ENCODE data around the gene FASTK. TPM values are rescaled to one million over a fixed set of nuclear protein-coding genes. Genes with fewer than 3 reads are reported as not detected.

Gene FASTK
- total RNA-seq, 1 donor: 87.6 TPM

DNA sequence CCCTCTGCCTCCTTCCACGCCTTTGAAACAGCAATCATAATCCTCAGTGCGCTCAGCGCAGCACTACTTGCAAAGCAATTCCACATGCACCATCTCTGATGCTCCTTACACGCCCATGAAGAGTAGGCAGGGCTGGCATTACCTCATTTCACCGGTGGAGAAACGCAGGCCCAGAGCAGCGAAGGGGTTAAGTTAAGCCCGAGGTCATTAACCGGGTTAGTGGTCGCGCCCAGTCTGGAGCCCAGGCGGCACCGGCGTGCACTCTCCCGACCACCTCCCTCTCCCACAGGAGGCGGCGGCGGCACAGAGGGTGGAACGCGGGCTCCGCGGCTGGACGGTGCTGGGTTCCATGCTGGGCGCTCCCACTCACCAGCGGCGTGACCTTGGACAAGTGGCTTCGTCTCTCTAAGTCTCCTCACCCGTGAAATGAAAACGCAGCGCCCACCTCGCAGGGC is 515 bp downstream of the FASTK start:
- H3K36me3 ChIP-seq (ENCODE audit: insufficient read depth, low read length): peaks cover 16% of the 10 kb centered on the region
- H3K4me1 ChIP-seq (ENCODE audit: insufficient read depth, low read length): peaks cover 31% of the 10 kb centered on the region
- peaks cover 41% of the 10 kb centered on the region for H3K79me2 ChIP-seq (ENCODE audit: insufficient read depth, low read length)
- peak overlapping the region; percentile 95 for H3K4me3 ChIP-seq (ENCODE audit: insufficient read depth, low read length)
- H4K20me1 ChIP-seq (ENCODE audit: insufficient read depth, low read length): peaks cover 21% of the 10 kb centered on the region
- H3K9me3 ChIP-seq (ENCODE audit: low read depth, low read length): no peaks in the 10 kb centered on the region
- H2AFZ ChIP-seq (ENCODE audit: low read length): peak overlapping the region; percentile 85
- peak overlapping the region; percentile 93 for H3K4me2 ChIP-seq (ENCODE audit: insufficient read depth, low read length)
- H3K27me3 ChIP-seq (ENCODE audit: insufficient read depth, low read length): no peaks in the 10 kb centered on the region
- H3K27ac ChIP-seq (ENCODE audit: low read depth, low read length): peak overlapping the region; percentile 65
- peak; percentile 94 for DNase-seq (ENCODE audit: insufficient read length, low spot score, missing footprints)
- TF ChIP-seq, protein P1, sequence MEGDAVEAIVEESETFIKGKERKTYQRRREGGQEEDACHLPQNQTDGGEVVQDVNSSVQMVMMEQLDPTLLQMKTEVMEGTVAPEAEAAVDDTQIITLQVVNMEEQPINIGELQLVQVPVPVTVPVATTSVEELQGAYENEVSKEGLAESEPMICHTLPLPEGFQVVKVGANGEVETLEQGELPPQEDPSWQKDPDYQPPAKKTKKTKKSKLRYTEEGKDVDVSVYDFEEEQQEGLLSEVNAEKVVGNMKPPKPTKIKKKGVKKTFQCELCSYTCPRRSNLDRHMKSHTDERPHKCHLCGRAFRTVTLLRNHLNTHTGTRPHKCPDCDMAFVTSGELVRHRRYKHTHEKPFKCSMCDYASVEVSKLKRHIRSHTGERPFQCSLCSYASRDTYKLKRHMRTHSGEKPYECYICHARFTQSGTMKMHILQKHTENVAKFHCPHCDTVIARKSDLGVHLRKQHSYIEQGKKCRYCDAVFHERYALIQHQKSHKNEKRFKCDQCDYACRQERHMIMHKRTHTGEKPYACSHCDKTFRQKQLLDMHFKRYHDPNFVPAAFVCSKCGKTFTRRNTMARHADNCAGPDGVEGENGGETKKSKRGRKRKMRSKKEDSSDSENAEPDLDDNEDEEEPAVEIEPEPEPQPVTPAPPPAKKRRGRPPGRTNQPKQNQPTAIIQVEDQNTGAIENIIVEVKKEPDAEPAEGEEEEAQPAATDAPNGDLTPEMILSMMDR (IDR thresholded peaks at IDR 0.05; ENCODE audit: extremely low read depth, low read depth, low read length): no peak

DNA sequence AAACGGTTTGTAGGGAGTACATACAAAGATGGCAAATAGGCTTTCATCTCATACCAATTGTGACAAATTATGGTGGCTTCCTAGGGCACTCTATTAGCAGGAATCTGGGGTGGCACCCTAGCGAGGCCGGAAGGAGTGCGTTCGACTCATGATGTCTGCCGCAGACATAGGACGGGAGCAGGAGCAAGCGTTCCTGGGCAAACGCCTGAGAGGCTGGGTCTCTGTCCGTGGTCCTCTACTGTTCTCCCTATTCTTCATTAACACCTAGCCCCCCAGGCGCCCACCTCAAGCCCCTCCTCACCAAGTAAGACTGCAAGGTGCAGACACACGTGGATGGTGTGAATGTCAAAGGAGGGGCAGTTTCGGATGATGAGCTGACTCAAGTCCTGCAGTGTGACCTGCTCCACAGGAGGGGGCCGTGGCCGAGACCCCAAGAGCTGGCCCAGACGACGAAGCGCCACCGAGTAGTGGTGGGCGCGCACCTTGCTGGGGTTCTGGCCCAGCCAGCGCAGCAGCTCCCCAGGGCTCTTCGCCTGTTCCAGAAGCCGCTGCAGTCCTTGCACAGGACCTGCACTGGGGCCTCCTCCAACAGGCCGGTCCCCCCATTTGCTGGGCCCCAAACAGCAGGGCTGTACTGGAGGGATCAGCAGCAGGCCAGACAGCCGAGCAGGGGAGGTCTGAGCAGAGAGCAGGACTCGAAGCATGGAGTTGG is 1.3 kb downstream of the FASTK start:
- TF ChIP-seq, protein P1 (IDR thresholded peaks at IDR 0.05; ENCODE audit: extremely low read depth, low read depth, low read length): no peak
- peaks cover 21% of the 10 kb centered on the region for H4K20me1 ChIP-seq (ENCODE audit: insufficient read depth, low read length)
- peaks cover 19% of the 10 kb centered on the region for H3K36me3 ChIP-seq (ENCODE audit: insufficient read depth, low read length)
- no peaks in the 10 kb centered on the region for H3K27me3 ChIP-seq (ENCODE audit: insufficient read depth, low read length)
- H3K79me2 ChIP-seq (ENCODE audit: insufficient read depth, low read length): peaks cover 41% of the 10 kb centered on the region
- peak overlapping the region; percentile 95 for H3K4me3 ChIP-seq (ENCODE audit: insufficient read depth, low read length)
- no peak overlapping the region for H2AFZ ChIP-seq (ENCODE audit: low read length)
- H3K4me2 ChIP-seq (ENCODE audit: insufficient read depth, low read length): peak overlapping the region; percentile 93
- DNase-seq (ENCODE audit: insufficient read length, low spot score, missing footprints): peak; percentile 55
- no peaks in the 10 kb centered on the region for H3K9me3 ChIP-seq (ENCODE audit: low read depth, low read length)
- H3K27ac ChIP-seq (ENCODE audit: low read depth, low read length): peak overlapping the region; percentile 65
- peaks cover 31% of the 10 kb centered on the region for H3K4me1 ChIP-seq (ENCODE audit: insufficient read depth, low read length)

DNA sequence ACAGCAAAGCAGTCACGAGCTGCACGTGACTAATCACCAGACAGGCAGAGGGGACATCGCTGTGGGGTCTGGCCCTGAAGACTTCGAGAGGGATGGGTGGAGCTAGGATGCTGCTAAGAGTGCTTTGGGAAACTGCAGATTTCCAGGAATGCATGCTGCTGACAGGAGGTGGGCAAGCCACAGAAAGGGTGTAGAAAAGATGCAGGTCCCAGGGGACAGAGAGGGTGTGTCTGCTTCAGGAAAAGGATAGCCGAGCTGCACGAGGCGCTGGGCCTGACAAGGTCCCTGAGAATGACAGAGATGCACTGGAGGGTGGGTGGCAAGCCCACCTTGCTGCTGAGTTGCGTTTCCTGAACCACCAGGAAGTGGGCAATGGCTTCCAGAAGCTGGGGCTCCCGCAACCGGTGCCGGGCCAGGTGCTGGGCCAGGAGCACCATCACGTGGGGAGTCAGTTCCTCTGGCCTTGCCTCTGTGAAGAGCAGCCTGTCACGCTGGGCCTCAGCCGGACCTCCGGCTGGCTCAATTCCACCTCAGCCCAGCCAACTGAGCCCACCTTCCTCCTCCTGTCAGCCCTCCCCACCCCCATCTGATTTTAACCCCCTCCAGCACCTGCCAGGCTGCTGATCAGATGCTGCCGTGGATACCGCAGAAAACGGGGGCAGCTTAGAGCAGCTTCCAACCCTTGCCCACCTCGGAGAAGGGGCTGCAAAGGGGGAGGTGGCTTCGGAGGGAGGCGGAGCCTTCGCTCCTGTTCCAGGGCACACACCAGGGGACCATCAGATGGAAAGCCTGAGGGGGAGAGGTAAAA is 2.2 kb downstream of the FASTK start:
- Histone ChIP-seq H3K4me3 (ENCODE audit: insufficient read depth, low read length) (no peak overlapping the region), H2AFZ (ENCODE audit: low read length) (no peak overlapping the region), H3K27ac (ENCODE audit: low read depth, low read length) (no peak overlapping the region), H3K79me2 (ENCODE audit: insufficient read depth, low read length) (peaks cover 41% of the 10 kb centered on the region), H3K4me2 (ENCODE audit: insufficient read depth, low read length) (peak overlapping the region; percentile 93), H3K36me3 (ENCODE audit: insufficient read depth, low read length) (peaks cover 26% of the 10 kb centered on the region), H4K20me1 (ENCODE audit: insufficient read depth, low read length) (peaks cover 21% of the 10 kb centered on the region), H3K9me3 (ENCODE audit: low read depth, low read length) (no peaks in the 10 kb centered on the region), H3K4me1 (ENCODE audit: insufficient read depth, low read length) (peaks cover 27% of the 10 kb centered on the region), H3K27me3 (ENCODE audit: insufficient read depth, low read length) (no peaks in the 10 kb centered on the region)
- DNase-seq (ENCODE audit: insufficient read length, low spot score, missing footprints): peak; percentile 90
- TF ChIP-seq, protein P1 (IDR thresholded peaks at IDR 0.05; ENCODE audit: extremely low read depth, low read depth, low read length): no peak

DNA sequence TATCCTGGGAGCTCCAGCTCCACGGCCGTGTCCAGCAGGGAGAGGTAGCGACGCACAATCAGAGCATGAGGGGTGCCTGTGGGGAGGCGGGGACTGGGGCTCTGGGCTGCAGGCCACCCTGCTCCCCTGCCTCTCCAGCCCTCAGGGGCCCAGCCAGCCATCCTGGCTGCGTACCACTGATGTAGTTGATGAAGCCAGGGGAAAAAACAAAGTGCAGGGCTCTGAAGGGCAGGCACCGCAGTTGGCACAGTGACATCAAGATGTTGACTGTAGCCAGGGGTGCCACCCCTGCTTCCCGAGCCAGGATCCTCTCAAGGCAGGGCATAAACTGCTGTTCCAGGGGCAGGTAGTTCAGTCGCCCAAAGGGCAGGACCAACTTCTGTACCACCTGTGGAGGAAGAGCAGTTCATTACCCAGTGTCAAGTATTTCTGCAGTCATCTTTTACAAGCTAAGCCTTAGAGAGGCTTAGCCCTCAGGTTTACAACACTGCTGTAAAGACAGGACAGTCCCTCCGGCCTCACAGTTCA is 2.8 kb downstream of the FASTK start:
- H3K4me1 ChIP-seq (ENCODE audit: insufficient read depth, low read length): peaks cover 27% of the 10 kb centered on the region
- H3K9me3 ChIP-seq (ENCODE audit: low read depth, low read length): no peaks in the 10 kb centered on the region
- TF ChIP-seq, protein P1 (IDR thresholded peaks at IDR 0.05; ENCODE audit: extremely low read depth, low read depth, low read length): no peak
- peak; percentile 87 for DNase-seq (ENCODE audit: insufficient read length, low spot score, missing footprints)
- H3K4me3 ChIP-seq (ENCODE audit: insufficient read depth, low read length): no peak overlapping the region
- H4K20me1 ChIP-seq (ENCODE audit: insufficient read depth, low read length): peaks cover 21% of the 10 kb centered on the region
- no peak overlapping the region for H3K27ac ChIP-seq (ENCODE audit: low read depth, low read length)
- H3K36me3 ChIP-seq (ENCODE audit: insufficient read depth, low read length): peaks cover 26% of the 10 kb centered on the region
- H3K27me3 ChIP-seq (ENCODE audit: insufficient read depth, low read length): no peaks in the 10 kb centered on the region
- H2AFZ ChIP-seq (ENCODE audit: low read length): no peak overlapping the region
- H3K4me2 ChIP-seq (ENCODE audit: insufficient read depth, low read length): no peak overlapping the region
- H3K79me2 ChIP-seq (ENCODE audit: insufficient read depth, low read length): peaks cover 38% of the 10 kb centered on the region
